C4-2B (cell line): ENCODE measurements around the gene FAM193B.

ENCODE experiments used
- H3K27ac ChIP-seq: fragments of 450-650 bp; 2 replicates; pipeline ENCODE4 v1.5.1; 2017
- CTCF ChIP-seq: fragments of 450-650 bp; conservative IDR thresholded peaks from 2 replicates; pipeline ENCODE4 v1.5.1; 2017; ENCODE audit warnings: mild to moderate bottlenecking
- ZFX ChIP-seq: fragments of 450-650 bp; IDR thresholded peaks from 2 replicates; pipeline ENCODE4 v1.6.1; 2017

The FAM193B gene

GRCh38 chr5:177599731-177600507 is 45.6 kb upstream of the FAM193B start, which contains the start of gene B4GALT7:
B4GALT7 (plus strand) TSS chr5:177600132; CDS start chr5:177600211, 79 bp downstream.
- peak; percentile 91; the same call in 1 of the 2 replicates for TF ChIP-seq ZFX
- TF ChIP-seq CTCF: no peak; the same call in 1 of the 2 replicates
- H3K27ac ChIP-seq: peak within 1 kb of the TSS; percentile 80

GRCh38 chr5:177598477-177598876 is 44.1 kb upstream of the FAM193B start:
- H3K27ac ChIP-seq: no peak overlapping the region
- TF ChIP-seq ZFX: no peak
- TF ChIP-seq CTCF: no peak

GRCh38 chr5:177596775-177597238 is 42.4 kb upstream of the FAM193B start:
- TF ChIP-seq CTCF (no peak), ZFX (no peak)
- H3K27ac ChIP-seq: no peak overlapping the region

- no peak overlapping the region for H3K27ac ChIP-seq
- TF ChIP-seq CTCF: no peak
- no peak for TF ChIP-seq ZFX
Measured at GRCh38 chr5:177595991-177596774, 41.8 kb upstream of the FAM193B start.

- TF ChIP-seq ZFX: no peak
- no peak for TF ChIP-seq CTCF
- no peak overlapping the region for H3K27ac ChIP-seq
Measured at GRCh38 chr5:177595026-177595585, 40.7 kb upstream of the FAM193B start.

- peak overlapping the region; percentile 92; the same call in 1 of the 2 replicates for H3K27ac ChIP-seq
- TF ChIP-seq ZFX (no peak), CTCF (no peak)
Measured at GRCh38 chr5:177594071-177594470, 39.7 kb upstream of the FAM193B start.

GRCh38 chr5:177593511-177593910 is 39.1 kb upstream of the FAM193B start:
- TF ChIP-seq CTCF (no peak), ZFX (no peak)

More at GRCh38 chr5:177593511-177593910, 39.1 kb upstream of the FAM193B start:
- peak overlapping the region; percentile 92 for H3K27ac ChIP-seq
